Measurements from ENCODE around the gene SCUBE1.

GRCh38 chr22:43334378-43334777, 8.8 kb downstream of the SCUBE1 start:
- TF ChIP-seq IKZF1 (conservative IDR thresholded peaks at IDR 0.05) = no peak
- no peak for TF ChIP-seq EZH2 (IDR thresholded peaks at IDR 0.05; ENCODE audit: borderline replicate concordance, control insufficient read depth, low read depth, low read length)
- no peak for TF ChIP-seq SRF (IDR thresholded peaks at IDR 0.05; ENCODE audit: low read depth in 2 of 2, low read length in 2 of 2)
- no peak for TF ChIP-seq CTCF (IDR thresholded peaks at IDR 0.05 in 2 of 3, conservative IDR thresholded peaks at IDR 0.05 in 1 of 3; ENCODE audit: control insufficient read depth in 2 of 3, extremely low read depth in 1 of 3, insufficient read depth in 1 of 3, low read depth in 3 of 3, low read length in 3 of 3)

All from GM12878 (cell line).